PFSK-1 (cell line): ENCODE results near the gene LTC4S.

Experiments
- POLR2AphosphoS5 ChIP-seq: IDR thresholded peaks from 2 replicates; pipeline ENCODE4 v1.6.1; 2012; ENCODE audit warnings: low read depth, mild to moderate bottlenecking, control low read depth, low read length, moderate library complexity
- SIN3A ChIP-seq: IDR thresholded peaks from 2 replicates; pipeline ENCODE4 v1.6.1; 2012; ENCODE audit warnings: mild to moderate bottlenecking, low read length, moderate library complexity, borderline replicate concordance; ENCODE audit not compliant: insufficient read depth
- TAF1 ChIP-seq: IDR thresholded peaks from 2 replicates; pipeline ENCODE4 v1.6.1; 2012; ENCODE audit warnings: low read length, control low read depth, borderline replicate concordance; ENCODE audit not compliant: insufficient read depth
- TF ChIP-seq, protein P1 (sequence below), 2 experiments: IDR thresholded peaks; 2 replicates each; pipeline versions ENCODE4 v1.6.1 to v1.8.0; 2011 to 2012; ENCODE audit warnings: low read depth in 2 of 2, low read length in 2 of 2, control low read depth in 1 of 2, inconsistent platforms in 1 of 2, mild to moderate bottlenecking in 1 of 2, moderate library complexity in 1 of 2; ENCODE audit not compliant: insufficient read depth in 1 of 2

DNA sequence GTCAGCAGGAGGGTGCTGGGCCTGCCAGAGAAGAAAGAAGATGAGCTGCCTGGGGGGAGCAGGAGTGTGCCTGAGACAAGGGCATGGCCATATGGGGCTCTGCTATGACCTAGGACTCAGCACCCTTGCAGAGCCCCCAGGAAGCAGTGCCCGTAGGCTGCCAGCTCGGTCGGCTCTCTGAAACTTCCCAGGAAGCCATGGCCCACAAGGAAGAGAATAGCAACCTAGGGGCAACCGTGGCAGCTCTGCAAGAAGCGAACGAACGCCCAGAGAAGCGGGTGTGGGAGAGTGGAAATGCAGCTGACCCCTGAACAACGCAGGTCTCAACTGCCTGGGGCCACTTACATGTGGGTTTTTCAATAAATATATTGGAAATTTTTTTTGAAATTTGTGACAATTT lies 10.7 kb upstream of the LTC4S start:
- TF ChIP-seq POLR2AphosphoS5, result no peak
- TF ChIP-seq SIN3A, result no peak
- TF ChIP-seq, protein P1, sequence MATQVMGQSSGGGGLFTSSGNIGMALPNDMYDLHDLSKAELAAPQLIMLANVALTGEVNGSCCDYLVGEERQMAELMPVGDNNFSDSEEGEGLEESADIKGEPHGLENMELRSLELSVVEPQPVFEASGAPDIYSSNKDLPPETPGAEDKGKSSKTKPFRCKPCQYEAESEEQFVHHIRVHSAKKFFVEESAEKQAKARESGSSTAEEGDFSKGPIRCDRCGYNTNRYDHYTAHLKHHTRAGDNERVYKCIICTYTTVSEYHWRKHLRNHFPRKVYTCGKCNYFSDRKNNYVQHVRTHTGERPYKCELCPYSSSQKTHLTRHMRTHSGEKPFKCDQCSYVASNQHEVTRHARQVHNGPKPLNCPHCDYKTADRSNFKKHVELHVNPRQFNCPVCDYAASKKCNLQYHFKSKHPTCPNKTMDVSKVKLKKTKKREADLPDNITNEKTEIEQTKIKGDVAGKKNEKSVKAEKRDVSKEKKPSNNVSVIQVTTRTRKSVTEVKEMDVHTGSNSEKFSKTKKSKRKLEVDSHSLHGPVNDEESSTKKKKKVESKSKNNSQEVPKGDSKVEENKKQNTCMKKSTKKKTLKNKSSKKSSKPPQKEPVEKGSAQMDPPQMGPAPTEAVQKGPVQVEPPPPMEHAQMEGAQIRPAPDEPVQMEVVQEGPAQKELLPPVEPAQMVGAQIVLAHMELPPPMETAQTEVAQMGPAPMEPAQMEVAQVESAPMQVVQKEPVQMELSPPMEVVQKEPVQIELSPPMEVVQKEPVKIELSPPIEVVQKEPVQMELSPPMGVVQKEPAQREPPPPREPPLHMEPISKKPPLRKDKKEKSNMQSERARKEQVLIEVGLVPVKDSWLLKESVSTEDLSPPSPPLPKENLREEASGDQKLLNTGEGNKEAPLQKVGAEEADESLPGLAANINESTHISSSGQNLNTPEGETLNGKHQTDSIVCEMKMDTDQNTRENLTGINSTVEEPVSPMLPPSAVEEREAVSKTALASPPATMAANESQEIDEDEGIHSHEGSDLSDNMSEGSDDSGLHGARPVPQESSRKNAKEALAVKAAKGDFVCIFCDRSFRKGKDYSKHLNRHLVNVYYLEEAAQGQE (IDR thresholded peaks at IDR 0.05; ENCODE audit: insufficient read depth in 1 of 2, low read depth in 2 of 2, low read length in 2 of 2), result no peak
- no peak for TF ChIP-seq TAF1
